ENCODE data around the gene SAA4. TPM values are rescaled to one million over a fixed set of nuclear protein-coding genes. Genes with fewer than 3 reads are reported as not detected.

Gene SAA4, protein sequence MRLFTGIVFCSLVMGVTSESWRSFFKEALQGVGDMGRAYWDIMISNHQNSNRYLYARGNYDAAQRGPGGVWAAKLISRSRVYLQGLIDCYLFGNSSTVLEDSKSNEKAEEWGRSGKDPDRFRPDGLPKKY
- total RNA-seq (2022) (2.6 and 7.2 TPM in 2 replicates), Bru-seq, nascent RNA (percentile 73 among the genes with signal in this experiment), BruChase-seq, experiment 1, labeled RNA remaining after a 6-hour chase (percentile 85 among the genes with signal in this experiment), BruChase-seq, experiment 2, labeled RNA remaining after a 2-hour chase (percentile 83 among the genes with signal in this experiment)
- long read RNA-seq, partial matches to known transcripts, result 0 of 1 reads
- long read RNA-seq, other reads (novel, unspliced or antisense), result 0 of 1 reads

DNA sequence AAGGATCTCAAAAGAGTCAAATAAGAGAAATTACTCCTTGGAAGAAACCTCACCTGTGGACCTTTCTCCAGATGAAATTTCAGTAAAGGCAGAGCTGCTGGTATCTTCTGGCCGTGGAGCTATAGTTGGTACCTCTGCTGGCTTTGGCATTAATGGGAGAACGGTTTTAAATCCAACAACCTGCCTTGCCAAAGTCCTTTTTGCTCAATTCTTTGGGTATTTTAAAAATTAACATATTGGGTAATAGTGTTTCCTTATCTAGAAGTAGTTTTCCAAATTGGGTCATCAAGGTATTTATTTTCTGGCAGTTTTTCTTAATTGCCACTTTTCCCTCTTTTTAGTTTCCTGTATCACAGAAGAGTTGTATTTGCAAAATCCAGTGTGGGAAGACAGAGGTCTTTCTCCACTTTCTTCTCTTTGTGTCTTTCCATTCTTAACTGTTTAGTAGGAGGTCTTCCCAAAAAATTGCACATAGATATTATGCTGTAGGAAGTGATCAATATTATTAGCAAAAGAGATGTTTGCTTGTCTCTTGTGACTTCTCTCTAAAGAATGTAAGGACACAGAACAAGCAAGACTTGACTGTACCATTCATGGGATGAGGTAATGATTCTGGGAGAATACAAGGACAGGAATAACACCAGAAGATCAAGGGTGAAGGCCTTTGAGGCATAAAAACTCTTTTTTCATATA lies at the start of gene SAA4:
SAA4 (minus strand) TSS at position 139 of the 693 bp plus-strand sequence. CDS start 876 bp downstream, outside the sequence.
- Mint-ChIP-seq H3K4me3 (ENCODE audit: low read depth, unreplicated experiment) (no peak within 1 kb of the TSS), H3K27ac (ENCODE audit: unreplicated experiment) (no peak within 1 kb of the TSS), H3K9me3 (ENCODE audit: low read depth, unreplicated experiment) (no peaks in the 10 kb centered on the region), H3K4me1 (ENCODE audit: low read depth, unreplicated experiment) (no peaks in the 10 kb centered on the region), H3K27me3 (ENCODE audit: unreplicated experiment) (no peaks in the 10 kb centered on the region), H3K36me3 (ENCODE audit: insufficient read depth, unreplicated experiment) (no peaks in the 10 kb centered on the region)
- CTCF ChIA-PET, result no interaction called here
- no peak for DNase-seq
- no TSS peak for BruUV-seq (replicated peaks)
- intact Hi-C loops (cut with micrococcal nuclease; ENCODE audit: unreplicated experiment), result no loop called here
- TF ChIP-seq, protein P1, sequence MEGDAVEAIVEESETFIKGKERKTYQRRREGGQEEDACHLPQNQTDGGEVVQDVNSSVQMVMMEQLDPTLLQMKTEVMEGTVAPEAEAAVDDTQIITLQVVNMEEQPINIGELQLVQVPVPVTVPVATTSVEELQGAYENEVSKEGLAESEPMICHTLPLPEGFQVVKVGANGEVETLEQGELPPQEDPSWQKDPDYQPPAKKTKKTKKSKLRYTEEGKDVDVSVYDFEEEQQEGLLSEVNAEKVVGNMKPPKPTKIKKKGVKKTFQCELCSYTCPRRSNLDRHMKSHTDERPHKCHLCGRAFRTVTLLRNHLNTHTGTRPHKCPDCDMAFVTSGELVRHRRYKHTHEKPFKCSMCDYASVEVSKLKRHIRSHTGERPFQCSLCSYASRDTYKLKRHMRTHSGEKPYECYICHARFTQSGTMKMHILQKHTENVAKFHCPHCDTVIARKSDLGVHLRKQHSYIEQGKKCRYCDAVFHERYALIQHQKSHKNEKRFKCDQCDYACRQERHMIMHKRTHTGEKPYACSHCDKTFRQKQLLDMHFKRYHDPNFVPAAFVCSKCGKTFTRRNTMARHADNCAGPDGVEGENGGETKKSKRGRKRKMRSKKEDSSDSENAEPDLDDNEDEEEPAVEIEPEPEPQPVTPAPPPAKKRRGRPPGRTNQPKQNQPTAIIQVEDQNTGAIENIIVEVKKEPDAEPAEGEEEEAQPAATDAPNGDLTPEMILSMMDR (IDR thresholded peaks at IDR 0.05; ENCODE audit: unreplicated experiment), result no peak

DNA sequence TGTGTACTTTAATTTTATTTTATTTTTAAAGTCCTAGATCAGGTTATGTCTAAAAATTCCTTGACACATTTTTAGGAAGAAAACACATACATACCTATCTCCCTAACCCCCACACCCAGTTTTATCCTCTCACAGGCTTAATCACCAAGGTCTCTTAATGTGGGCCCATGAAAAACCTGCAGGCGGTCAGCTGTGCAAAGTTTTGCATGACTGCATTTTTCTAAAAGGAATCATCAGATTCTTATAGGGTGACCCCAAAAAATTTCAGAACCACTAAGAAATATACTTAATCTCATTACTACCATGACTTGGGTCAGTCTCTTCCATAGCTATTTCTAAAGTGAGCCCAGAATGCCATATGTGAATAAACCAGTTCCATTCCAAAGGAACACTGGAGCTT lies 49.2 kb upstream of the SAA4 start:
- CTCF ChIA-PET, result no interaction called here
- no peak for DNase-seq
- peaks cover 6% of the 10 kb centered on the region for H3K36me3 Mint-ChIP-seq (ENCODE audit: insufficient read depth, unreplicated experiment)
- intact Hi-C loops (cut with micrococcal nuclease; ENCODE audit: unreplicated experiment), result no loop called here
- no peaks in the 10 kb centered on the region for H3K4me1 Mint-ChIP-seq (ENCODE audit: low read depth, unreplicated experiment)
- no peak overlapping the region for H3K27ac Mint-ChIP-seq (ENCODE audit: unreplicated experiment)
- no peaks in the 10 kb centered on the region for H3K27me3 Mint-ChIP-seq (ENCODE audit: unreplicated experiment)
- no peaks in the 10 kb centered on the region for H3K9me3 Mint-ChIP-seq (ENCODE audit: low read depth, unreplicated experiment)
- H3K4me3 Mint-ChIP-seq (ENCODE audit: low read depth, unreplicated experiment), result no peak overlapping the region
- no TSS peak for BruUV-seq (replicated peaks)
- TF ChIP-seq, protein P1 (IDR thresholded peaks at IDR 0.05; ENCODE audit: unreplicated experiment), result no peak

DNA sequence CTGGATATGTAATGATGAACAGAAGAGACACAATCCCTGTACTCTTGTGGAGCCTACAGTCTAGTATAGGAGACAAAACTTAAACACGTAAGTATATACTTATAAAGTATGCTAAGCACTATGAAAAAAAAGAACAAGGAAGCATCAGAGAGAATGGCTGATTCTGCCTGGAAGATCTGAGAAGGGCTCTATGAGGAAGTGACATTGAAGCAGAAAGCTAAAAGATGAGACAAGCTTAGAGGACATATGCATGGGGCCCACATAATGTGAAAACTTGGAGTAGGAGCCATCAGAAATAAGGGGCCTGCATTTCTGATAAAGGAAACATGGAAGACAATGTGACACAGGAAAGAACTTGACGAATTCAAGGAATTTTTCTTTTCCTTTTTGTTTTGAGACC lies 46.0 kb upstream of the SAA4 start:
- TF ChIP-seq, protein P1 (IDR thresholded peaks at IDR 0.05; ENCODE audit: unreplicated experiment), result no peak
- H3K4me1 Mint-ChIP-seq (ENCODE audit: low read depth, unreplicated experiment), result no peaks in the 10 kb centered on the region
- no peaks in the 10 kb centered on the region for H3K9me3 Mint-ChIP-seq (ENCODE audit: low read depth, unreplicated experiment)
- CTCF ChIA-PET, result no interaction called here
- peaks cover 14% of the 10 kb centered on the region for H3K36me3 Mint-ChIP-seq (ENCODE audit: insufficient read depth, unreplicated experiment)
- H3K27ac Mint-ChIP-seq (ENCODE audit: unreplicated experiment), result no peak overlapping the region
- no peaks in the 10 kb centered on the region for H3K27me3 Mint-ChIP-seq (ENCODE audit: unreplicated experiment)
- no TSS peak for BruUV-seq (replicated peaks)
- no peak overlapping the region for H3K4me3 Mint-ChIP-seq (ENCODE audit: low read depth, unreplicated experiment)
- intact Hi-C loops (cut with micrococcal nuclease; ENCODE audit: unreplicated experiment), result no loop called here
- DNase-seq, result no peak

DNA sequence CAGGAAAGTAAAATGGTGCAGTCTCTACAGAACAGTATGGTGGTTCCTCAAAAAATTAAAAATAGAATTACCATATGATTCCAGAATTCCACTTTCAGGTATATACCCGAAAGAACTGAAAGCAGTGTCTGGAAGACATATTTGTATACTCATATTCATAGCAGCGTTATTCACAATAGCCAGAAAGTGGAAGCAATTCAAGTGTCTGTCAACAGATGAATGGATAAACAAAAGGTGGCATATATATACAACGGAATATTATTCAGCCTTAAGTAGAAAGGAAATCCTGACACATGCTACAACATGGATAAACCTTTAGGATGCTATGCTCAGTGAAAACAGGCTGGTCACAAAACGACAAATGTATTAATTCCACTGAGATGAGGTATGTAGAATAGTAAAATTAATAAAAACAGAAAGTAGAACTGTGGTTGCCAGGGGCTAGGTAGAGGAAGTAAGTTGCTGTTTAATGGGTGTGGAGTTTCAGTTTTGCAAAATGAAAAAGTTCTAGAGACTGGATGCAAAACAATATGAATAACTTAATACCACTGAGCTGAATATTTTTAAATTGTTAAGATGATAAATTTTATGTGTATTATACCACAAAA lies 43.9 kb upstream of the SAA4 start:
- H3K36me3 Mint-ChIP-seq (ENCODE audit: insufficient read depth, unreplicated experiment), result peaks cover 14% of the 10 kb centered on the region
- no peak overlapping the region for H3K27ac Mint-ChIP-seq (ENCODE audit: unreplicated experiment)
- H3K4me1 Mint-ChIP-seq (ENCODE audit: low read depth, unreplicated experiment), result no peaks in the 10 kb centered on the region
- CTCF ChIA-PET, result interaction anchor here (0.6 kb wide), 1 partner anchor 21 kb away, joined by 4 read pairs; no protein-coding TSS in a partner anchor
- no peak for DNase-seq
- H3K4me3 Mint-ChIP-seq (ENCODE audit: low read depth, unreplicated experiment), result no peak overlapping the region
- no peaks in the 10 kb centered on the region for H3K27me3 Mint-ChIP-seq (ENCODE audit: unreplicated experiment)
- TF ChIP-seq, protein P1 (IDR thresholded peaks at IDR 0.05; ENCODE audit: unreplicated experiment), result no peak
- H3K9me3 Mint-ChIP-seq (ENCODE audit: low read depth, unreplicated experiment), result no peaks in the 10 kb centered on the region
- no TSS peak for BruUV-seq (replicated peaks)
- intact Hi-C loops (cut with micrococcal nuclease; ENCODE audit: unreplicated experiment), result no loop called here
